Naive thymus-derived CD4-positive, alpha-beta T cell (primary cell): ENCODE data around the gene TENT4B. TPM values are rescaled to one million over a fixed set of nuclear protein-coding genes. Genes with fewer than 3 reads are reported as not detected.

ENCODE experiments used
- ATAC-seq: fragments of 150-1000 bp; cut with Tn5 transposase; 2 replicates; pipeline ENCODE4 v1.10.0; 2021; ENCODE audit warnings: mild to moderate bottlenecking, moderate library complexity
- CTCF ChIA-PET: fragments of 350-600 bp; sonication (Branson Sonifier 250); formaldehyde crosslinking; loops from one replicate; lab custom pipeline; 2021; ENCODE audit warnings: antibody characterized with exemption; lab: Charles Lee
- POLR2A ChIA-PET: fragments of 350-600 bp; sonication (Branson Sonifier 250); formaldehyde crosslinking; loops from one replicate; lab custom pipeline; 2021; ENCODE audit warnings: antibody characterized with exemption, inconsistent platforms; lab: Charles Lee
- DNase-seq, 9 donors: peaks; one replicate each; pipeline versions ENCODE4 v3.0.0 to v3.0.0-alpha.2; 2020 to 2022; ENCODE audit warnings: mixed read lengths in 1 of 9
- H3K27ac ChIP-seq: one replicate; pipeline ENCODE4 v1.7.0; 2013; ENCODE audit warnings: mild to moderate bottlenecking, low read depth, low read length, moderate library complexity
- H3K27me3 ChIP-seq, 2 donors: one replicate each; pipeline ENCODE4 v1.7.0; 2013; ENCODE audit warnings: low read length in 2 of 2, mild to moderate bottlenecking in 2 of 2, moderate library complexity in 2 of 2; ENCODE audit not compliant: control insufficient read depth in 2 of 2, insufficient read depth in 2 of 2
- H3K36me3 ChIP-seq, 3 experiments: 1 replicate in 2 of 3; 2 replicates in 1 of 3; pipeline ENCODE4 v1.7.0; 2013; ENCODE audit warnings: low read length in 3 of 3, mild to moderate bottlenecking in 3 of 3, moderate library complexity in 1 of 3; ENCODE audit not compliant: insufficient read depth in 3 of 3, control insufficient read depth in 2 of 3
- H3K4me1 ChIP-seq, 2 donors: one replicate each; pipeline ENCODE4 v1.7.0; 2013; ENCODE audit warnings: low read length in 2 of 2, mild to moderate bottlenecking in 2 of 2, moderate library complexity in 1 of 2; ENCODE audit not compliant: control insufficient read depth in 2 of 2, insufficient read depth in 2 of 2
- H3K4me3 ChIP-seq: 2 replicates; pipeline ENCODE4 v1.7.0; 2013; ENCODE audit warnings: mild to moderate bottlenecking, low read length
- H3K9me3 ChIP-seq, 3 experiments: 1 replicate in 2 of 3; 2 replicates in 1 of 3; pipeline ENCODE4 v1.7.0; 2013; ENCODE audit warnings: low read length in 3 of 3; ENCODE audit not compliant: control insufficient read depth in 2 of 3
- H3K27ac Mint-ChIP-seq, 9 donors: one replicate each; pipeline ENCODE4 v1.8.0; 2020 to 2022; ENCODE audit warnings: mixed read lengths in 9 of 9, mild to moderate bottlenecking in 8 of 9, moderate library complexity in 5 of 9, inconsistent platforms in 2 of 9
- H3K27me3 Mint-ChIP-seq, 5 donors: one replicate each; pipeline ENCODE4 v1.8.0; 2021 to 2022; ENCODE audit warnings: mixed read lengths in 5 of 5, mild to moderate bottlenecking in 1 of 5
- H3K36me3 Mint-ChIP-seq, 5 donors: one replicate each; pipeline ENCODE4 v1.8.0; 2020 to 2022; ENCODE audit warnings: mixed read lengths in 5 of 5, mild to moderate bottlenecking in 3 of 5, inconsistent platforms in 1 of 5
- H3K4me1 Mint-ChIP-seq, 7 donors: one replicate each; pipeline ENCODE4 v1.8.0; 2020 to 2022; ENCODE audit warnings: mixed read lengths in 7 of 7, mild to moderate bottlenecking in 3 of 7, inconsistent platforms in 1 of 7
- H3K4me3 Mint-ChIP-seq, 10 donors: one replicate each; pipeline ENCODE4 v1.8.0; 2020 to 2022; ENCODE audit warnings: mild to moderate bottlenecking in 10 of 10, mixed read lengths in 10 of 10, moderate library complexity in 6 of 10, inconsistent platforms in 2 of 10
- H3K9me3 Mint-ChIP-seq, 11 donors: one replicate each; pipeline ENCODE4 v1.8.0; 2020 to 2022; ENCODE audit warnings: mixed read lengths in 11 of 11, mild to moderate bottlenecking in 4 of 11, inconsistent platforms in 1 of 11, moderate library complexity in 1 of 11
- intact Hi-C, 2 donors: fragments of 100-400 bp; cut with micrococcal nuclease; formaldehyde crosslinking; loops; one replicate each; pipeline ENCODE4 v1.15.1; 2023
- polyA plus RNA-seq, 2 donors: library from polyadenylated mRNA; unstranded; fragments of 300-500 nt; fragmentation: Illumina TruSeq; gene quantifications; one replicate each; pipeline ENCODE4 v1.2.3, GENCODE V29; 2021
- total RNA-seq, 6 experiments: library from RNA in 5 of 6; stranded (reverse) in 5 of 6; gene quantifications; 1 replicate in 5 of 6; 2 replicates in 1 of 6; pipeline ENCODE4 v1.2.3 and lab custom pipeline; 2021 to 2026

TENT4B gene
- total and polyA plus RNA-seq, 7 experiments from 2014 or later = 5.0 to 25.9 (median 22.5) TPM

DNA sequence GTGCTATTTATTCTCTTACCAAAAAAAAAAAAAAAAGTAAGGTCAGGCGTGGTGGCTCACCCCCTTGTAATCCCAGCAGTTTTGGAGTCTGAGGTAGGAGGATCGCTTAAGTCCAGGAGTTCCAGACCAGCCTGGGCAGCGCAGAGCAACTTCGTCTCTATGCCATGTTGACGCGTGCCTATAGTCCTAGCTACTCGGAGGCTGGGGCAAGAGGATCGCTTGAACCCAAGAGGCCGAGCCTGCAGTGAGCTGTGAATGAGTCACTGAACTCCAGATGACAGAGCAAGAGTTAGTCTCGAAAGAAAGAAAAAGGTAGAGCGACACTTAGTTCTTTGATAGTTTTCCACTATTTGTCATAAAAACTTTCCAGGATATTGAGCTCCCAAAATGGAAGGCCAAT lies 1.4 kb upstream of the TENT4B start:
- Histone ChIP-seq H3K4me3 (peak overlapping the region; percentile 87), H3K9me3 (no peaks in the 10 kb centered on the region), H3K27me3 (no peaks in the 10 kb centered on the region), H3K4me1 (peaks cover 15 to 24% of the 10 kb centered on the region in 2 donors), H3K36me3 (peaks cover 0 to 3% (median 0%) of the 10 kb centered on the region in 3 experiments), H3K27ac (peak overlapping the region; percentile 99)
- Mint-ChIP-seq H3K4me3 (peak overlapping the region; percentile 87 to 99 (median 92)), H3K27me3 (no peaks in the 10 kb centered on the region), H3K9me3 (no peaks in the 10 kb centered on the region), H3K36me3 (peaks cover 0 to 13% (median 0%) of the 10 kb centered on the region in 5 donors), H3K27ac (peak overlapping the region; percentile 93 to 99 (median 97)), H3K4me1 (peaks cover 23 to 36% (median 33%) of the 10 kb centered on the region in 7 donors)
- ChIA-PET POLR2A (interaction anchor here (0.6 to 2.3 kb wide), 14 partner anchors 8 to 1567 kb away, joined by 3 to 10 read pairs (median 4); partner anchors contain the start of genes CNEP1R1 and HEATR3), CTCF (interaction anchor here (1.0 to 1.6 kb wide), 2 partner anchors 31 to 59 kb away, joined by 3 to 7 read pairs; no protein-coding TSS in a partner anchor)
- peak in 1 of 9 donors; percentile 23 for DNase-seq
- intact Hi-C loops = loop anchor here (1.0 to 10.0 kb wide), 16 partner anchors 30 to 1547 kb away; partner anchors contain the start of genes ADCY7 (in 1 of the 2), BRD7 (in 1 of the 2), CNEP1R1 (in 1 of the 2) and CYLD (in 1 of the 2)
- ATAC-seq = no peak

DNA sequence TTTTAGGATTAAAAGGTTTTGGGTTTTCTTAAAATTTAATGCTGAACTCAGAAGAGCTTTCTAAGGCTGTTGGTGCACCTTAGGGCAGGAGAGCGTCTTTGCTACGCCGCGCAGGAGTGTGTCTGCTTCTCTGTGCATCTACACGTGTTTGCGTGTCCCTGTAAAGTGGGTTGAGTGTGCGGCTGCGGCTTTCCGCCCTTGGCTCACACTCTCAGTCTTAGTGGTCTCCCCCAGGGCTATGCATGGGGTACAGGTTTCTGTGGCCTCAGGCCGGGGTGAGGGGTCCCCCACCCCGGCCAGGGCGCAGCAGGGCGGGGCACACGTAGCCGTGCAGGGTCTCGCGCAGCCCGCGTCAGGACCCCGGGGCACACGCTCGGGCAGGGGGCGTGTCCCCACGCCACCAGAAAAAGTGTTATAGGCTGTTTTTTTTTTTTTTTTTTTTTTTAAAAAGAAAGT lies 727 bp upstream of the TENT4B start:
- intact Hi-C loops = loop anchor here (1.0 to 10.0 kb wide), 16 partner anchors 31 to 1548 kb away; partner anchors contain the start of genes ADCY7 (in 1 of the 2), BRD7 (in 1 of the 2), CNEP1R1 (in 1 of the 2) and CYLD (in 1 of the 2)
- Mint-ChIP-seq H3K4me1 (peaks cover 28 to 42% (median 39%) of the 10 kb centered on the region in 7 donors), H3K4me3 (peak overlapping the region; percentile 87 to 99 (median 92)), H3K27ac (peak overlapping the region; percentile 93 to 99 (median 97)), H3K9me3 (no peaks in the 10 kb centered on the region), H3K27me3 (no peaks in the 10 kb centered on the region), H3K36me3 (peaks cover 0 to 16% (median 0%) of the 10 kb centered on the region in 5 donors)
- Histone ChIP-seq H3K27ac (peak overlapping the region; percentile 99), H3K4me3 (peak overlapping the region; percentile 87), H3K9me3 (no peaks in the 10 kb centered on the region), H3K4me1 (peaks cover 16 to 30% of the 10 kb centered on the region in 2 donors), H3K27me3 (no peaks in the 10 kb centered on the region), H3K36me3 (peaks cover 0 to 3% (median 0%) of the 10 kb centered on the region in 3 experiments)
- DNase-seq (peak in 7 of 9 donors; percentile 50 to 81 (median 76)), ATAC-seq (peak; percentile 44)
- ChIA-PET CTCF (interaction anchor here (1.6 kb wide), 1 partner anchor 58 kb away, joined by 7 read pairs; no protein-coding TSS in a partner anchor), POLR2A (interaction anchor here (0.6 to 2.3 kb wide), 14 partner anchors 9 to 1568 kb away, joined by 3 to 10 read pairs (median 3); partner anchors contain the start of genes CNEP1R1 and HEATR3)

DNA sequence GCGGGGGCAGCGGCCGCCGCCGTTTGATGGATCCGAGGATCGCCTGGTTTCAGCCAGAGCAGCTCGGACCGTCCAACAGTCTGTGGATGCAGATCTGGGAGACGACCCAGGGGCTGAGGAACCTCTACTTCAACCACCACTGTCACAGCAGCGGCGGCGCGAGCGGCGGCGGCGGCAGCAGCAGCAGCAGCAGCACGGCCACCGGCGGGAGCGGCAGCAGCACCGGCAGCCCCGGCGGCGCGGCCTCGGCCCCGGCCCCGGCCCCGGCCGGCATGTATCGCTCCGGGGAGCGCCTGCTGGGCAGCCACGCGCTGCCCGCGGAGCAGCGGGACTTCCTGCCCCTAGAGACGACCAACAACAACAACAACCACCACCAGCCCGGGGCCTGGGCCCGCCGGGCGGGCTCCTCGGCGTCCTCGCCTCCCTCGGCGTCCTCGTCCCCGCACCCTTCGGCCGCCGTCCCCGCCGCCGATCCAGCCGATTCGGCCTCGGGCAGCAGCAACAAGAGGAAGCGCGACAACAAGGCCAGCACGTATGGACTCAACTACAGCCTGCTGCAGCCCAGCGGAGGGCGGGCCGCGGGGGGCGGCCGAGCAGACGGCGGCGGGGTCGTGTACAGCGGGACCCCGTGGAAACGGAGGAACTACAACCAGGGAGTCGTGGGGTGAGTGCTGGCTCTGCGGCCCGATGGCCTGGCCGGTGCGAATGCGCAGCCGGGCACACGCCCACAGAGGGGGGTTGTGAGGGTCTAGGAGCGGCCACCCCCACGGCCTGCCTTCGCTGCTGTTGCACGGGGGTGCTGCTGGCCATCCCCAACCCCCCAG lies 702 bp downstream of the TENT4B start:
- intact Hi-C loops = loop anchor here (1.0 to 10.0 kb wide), 13 partner anchors 8 to 1549 kb away; partner anchors contain the start of genes ADCY7 (in 2 of the 2), BRD7 (in 1 of the 2), CNEP1R1 (in 1 of the 2) and CYLD (in 1 of the 2)
- Histone ChIP-seq H3K9me3 (no peaks in the 10 kb centered on the region), H3K27me3 (no peaks in the 10 kb centered on the region), H3K4me1 (peaks cover 19 to 35% of the 10 kb centered on the region in 2 donors), H3K27ac (peak overlapping the region; percentile 82), H3K4me3 (peak overlapping the region; percentile 40), H3K36me3 (peaks cover 0 to 3% (median 0%) of the 10 kb centered on the region in 3 experiments)
- no peaks in the 10 kb centered on the region for H3K27me3 Mint-ChIP-seq
- POLR2A ChIA-PET = interaction anchor here (2.3 kb wide), 1 partner anchor 7 kb away, joined by 10 read pairs; no protein-coding TSS in a partner anchor
- H3K4me1 Mint-ChIP-seq = peaks cover 30 to 53% (median 47%) of the 10 kb centered on the region in 7 donors
- peak in 1 of 9 donors; percentile 14 for DNase-seq
- ATAC-seq = no peak
- H3K9me3 Mint-ChIP-seq = peaks cover 0 to 3% (median 0%) of the 10 kb centered on the region in 11 donors
- H3K27ac Mint-ChIP-seq = peak overlapping the region; percentile 78 to 96 (median 84)
- peak overlapping the region; percentile 83 to 99 (median 90) for H3K4me3 Mint-ChIP-seq
- CTCF ChIA-PET = no interaction called here
- peaks cover 0 to 16% (median 0%) of the 10 kb centered on the region in 5 donors for H3K36me3 Mint-ChIP-seq

DNA sequence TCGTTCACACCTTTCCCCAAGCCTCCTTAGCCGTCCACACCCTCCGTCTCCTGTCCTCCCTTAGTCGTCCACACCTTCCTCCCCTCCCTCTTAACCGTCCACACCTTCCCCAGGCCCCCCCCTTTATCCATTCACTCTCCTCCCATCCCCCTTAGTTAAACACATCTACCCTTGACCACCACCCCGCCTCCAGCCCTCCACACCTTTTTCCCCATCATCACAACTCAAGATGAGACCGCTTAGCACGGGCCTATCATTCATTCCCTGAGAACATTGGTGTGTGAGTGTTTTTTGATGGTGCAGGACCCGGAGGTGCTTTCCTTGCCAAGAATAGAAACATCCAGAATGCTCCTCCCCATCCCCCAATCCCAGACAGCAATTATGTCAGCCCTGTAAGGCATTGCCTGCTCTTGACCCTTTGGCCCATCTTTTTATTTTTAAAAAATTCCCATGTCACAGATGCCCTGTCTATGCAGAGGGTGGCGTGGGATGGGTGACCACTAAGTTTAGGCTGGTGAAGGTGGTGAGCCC lies 1.4 kb downstream of the TENT4B start:
- Histone ChIP-seq H3K27ac (peak overlapping the region; percentile 82), H3K36me3 (peaks cover 0 to 3% (median 0%) of the 10 kb centered on the region in 3 experiments), H3K9me3 (no peaks in the 10 kb centered on the region), H3K4me3 (peak overlapping the region; percentile 40), H3K4me1 (peaks cover 19 to 41% of the 10 kb centered on the region in 2 donors), H3K27me3 (no peaks in the 10 kb centered on the region)
- DNase-seq (peak in 2 of 9 donors; percentile 26 to 38), ATAC-seq (no peak)
- Mint-ChIP-seq H3K36me3 (peaks cover 0 to 16% (median 0%) of the 10 kb centered on the region in 5 donors), H3K9me3 (peaks cover 0 to 5% (median 0%) of the 10 kb centered on the region in 11 donors), H3K4me1 (peaks cover 37 to 60% (median 54%) of the 10 kb centered on the region in 7 donors), H3K4me3 (peak overlapping the region; percentile 83 to 99 (median 90)), H3K27ac (peak overlapping the region; percentile 77 to 96 (median 84)), H3K27me3 (no peaks in the 10 kb centered on the region)
- ChIA-PET CTCF (interaction anchor here (0.6 to 0.7 kb wide), 2 partner anchors 80 to 87 kb away, joined by 3 to 4 read pairs; no protein-coding TSS in a partner anchor), POLR2A (interaction anchor here (0.6 to 1.4 kb wide), 5 partner anchors 9 to 131 kb away, joined by 3 to 7 read pairs (median 3); no protein-coding TSS in a partner anchor)
- intact Hi-C loops = loop anchor here (2.0 to 10.0 kb wide), 5 partner anchors 42 to 1550 kb away; partner anchors contain the start of genes ADCY7 (in 1 of the 2) and SNX20 (in 1 of the 2)

DNA sequence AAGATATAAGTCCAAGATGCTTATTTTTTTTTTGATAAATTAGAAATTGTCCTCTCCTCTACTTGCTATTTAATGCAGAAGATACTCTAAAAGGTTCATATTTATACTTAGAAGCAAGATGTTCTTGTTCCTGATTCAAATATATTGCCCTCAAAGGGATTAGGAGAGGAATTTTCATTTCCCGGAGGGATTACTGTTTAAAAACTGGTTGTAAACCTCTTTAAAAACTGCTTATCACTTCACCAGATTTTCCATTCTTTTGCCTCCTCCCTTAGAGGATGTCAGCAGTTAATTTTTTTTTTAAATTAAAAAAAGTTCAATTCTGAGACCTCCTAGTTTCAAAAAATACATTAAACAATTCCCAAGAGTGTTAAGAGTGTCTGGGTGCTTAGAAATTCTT lies 2.8 kb downstream of the TENT4B start:
- H3K4me1 ChIP-seq = peaks cover 31 to 44% of the 10 kb centered on the region in 2 donors
- peak overlapping the region; percentile 77 to 96 (median 84) for H3K27ac Mint-ChIP-seq
- ATAC-seq (no peak), DNase-seq (no peak)
- peak overlapping the region; percentile 82 for H3K27ac ChIP-seq
- H3K36me3 Mint-ChIP-seq = peaks cover 0 to 21% (median 7%) of the 10 kb centered on the region in 5 donors
- peak overlapping the region; percentile 40 for H3K4me3 ChIP-seq
- H3K27me3 ChIP-seq = no peaks in the 10 kb centered on the region
- H3K9me3 ChIP-seq = no peaks in the 10 kb centered on the region
- peaks cover 0 to 3% (median 0%) of the 10 kb centered on the region in 3 experiments for H3K36me3 ChIP-seq
- H3K4me1 Mint-ChIP-seq = peaks cover 47 to 74% (median 66%) of the 10 kb centered on the region in 7 donors
- CTCF ChIA-PET = interaction anchor here (0.6 to 1.1 kb wide), 3 partner anchors 11 to 99 kb away, joined by 3 to 5 read pairs (median 4); no protein-coding TSS in a partner anchor
- intact Hi-C loops = loop anchor here (1.0 to 10.0 kb wide), 5 partner anchors 33 to 1551 kb away; partner anchors contain the start of gene ADCY7 (in 1 of the 2)
- peaks cover 0 to 5% (median 0%) of the 10 kb centered on the region in 11 donors for H3K9me3 Mint-ChIP-seq
- H3K27me3 Mint-ChIP-seq = no peaks in the 10 kb centered on the region
- POLR2A ChIA-PET = interaction anchor here (0.9 to 1.2 kb wide), 3 partner anchors 53 to 120 kb away, joined by 4 to 7 read pairs (median 6); no protein-coding TSS in a partner anchor
- peak overlapping the region; percentile 83 to 99 (median 90) for H3K4me3 Mint-ChIP-seq
